LNCaP clone FGC (cell line): ENCODE data around the gene SLC25A29.

Source experiments
- DNase-seq: peaks from one replicate; pipeline ENCODE4 v3.0.0-alpha.2; 2011; ENCODE audit warnings: low read depth
- H3K4me3 ChIP-seq: 2 replicates; pipeline ENCODE4 v1.5.1; 2011; ENCODE audit warnings: mild to moderate bottlenecking, low read depth, low read length, control low read depth
- TF ChIP-seq, protein P1 (sequence below): IDR thresholded peaks from 2 replicates; pipeline ENCODE4 v1.5.1; 2012; ENCODE audit warnings: mild to moderate bottlenecking; ENCODE audit not compliant: control insufficient read depth, insufficient read depth; ENCODE audit errors: extremely low read depth

Gene SLC25A29

GRCh38 chr14:100281286-100282082 is 24.8 kb downstream of the SLC25A29 start:
- TF ChIP-seq, protein P1, sequence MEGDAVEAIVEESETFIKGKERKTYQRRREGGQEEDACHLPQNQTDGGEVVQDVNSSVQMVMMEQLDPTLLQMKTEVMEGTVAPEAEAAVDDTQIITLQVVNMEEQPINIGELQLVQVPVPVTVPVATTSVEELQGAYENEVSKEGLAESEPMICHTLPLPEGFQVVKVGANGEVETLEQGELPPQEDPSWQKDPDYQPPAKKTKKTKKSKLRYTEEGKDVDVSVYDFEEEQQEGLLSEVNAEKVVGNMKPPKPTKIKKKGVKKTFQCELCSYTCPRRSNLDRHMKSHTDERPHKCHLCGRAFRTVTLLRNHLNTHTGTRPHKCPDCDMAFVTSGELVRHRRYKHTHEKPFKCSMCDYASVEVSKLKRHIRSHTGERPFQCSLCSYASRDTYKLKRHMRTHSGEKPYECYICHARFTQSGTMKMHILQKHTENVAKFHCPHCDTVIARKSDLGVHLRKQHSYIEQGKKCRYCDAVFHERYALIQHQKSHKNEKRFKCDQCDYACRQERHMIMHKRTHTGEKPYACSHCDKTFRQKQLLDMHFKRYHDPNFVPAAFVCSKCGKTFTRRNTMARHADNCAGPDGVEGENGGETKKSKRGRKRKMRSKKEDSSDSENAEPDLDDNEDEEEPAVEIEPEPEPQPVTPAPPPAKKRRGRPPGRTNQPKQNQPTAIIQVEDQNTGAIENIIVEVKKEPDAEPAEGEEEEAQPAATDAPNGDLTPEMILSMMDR, result no peak
- DNase-seq, result no peak

DNA sequence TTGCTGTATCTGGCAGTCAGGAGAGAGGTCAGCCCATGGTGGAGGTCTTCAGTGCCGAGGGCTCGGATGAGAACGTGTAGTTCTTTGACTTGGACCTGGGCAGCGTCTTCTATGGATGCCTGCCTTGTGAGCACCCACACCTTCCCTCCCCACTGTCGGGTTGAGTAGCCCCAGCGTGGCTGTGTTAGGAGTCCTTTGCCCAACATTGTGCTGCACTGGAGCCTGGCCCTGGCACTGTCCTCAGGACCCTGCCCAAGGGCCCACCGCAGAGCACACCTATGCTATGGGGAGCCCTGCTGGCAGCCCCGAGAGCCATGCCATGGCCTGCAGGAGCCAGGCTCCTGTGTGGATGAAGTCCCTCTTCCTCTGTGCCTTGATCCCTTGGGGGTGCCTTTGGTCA is 26.7 kb downstream of the SLC25A29 start:
- no peak for DNase-seq
- TF ChIP-seq, protein P1, result no peak
- no peak overlapping the region for H3K4me3 ChIP-seq

More at GRCh38 chr14:100281286-100282082, 24.8 kb downstream of the SLC25A29 start:
- H3K4me3 ChIP-seq, result no peak overlapping the region

GRCh38 chr14:100279133-100279532 is 27.1 kb downstream of the SLC25A29 start:
- H3K4me3 ChIP-seq, result no peak overlapping the region
- TF ChIP-seq, protein P1, result no peak
- DNase-seq, result no peak

- no peak for DNase-seq
- no peak overlapping the region for H3K4me3 ChIP-seq
- TF ChIP-seq, protein P1, result 0 out of 2 replicates have a peak, but pooled peaks have one; percentile 8
These were observed 27.5 kb downstream of the SLC25A29 start for GRCh38 chr14:100278702-100279101.

DNA sequence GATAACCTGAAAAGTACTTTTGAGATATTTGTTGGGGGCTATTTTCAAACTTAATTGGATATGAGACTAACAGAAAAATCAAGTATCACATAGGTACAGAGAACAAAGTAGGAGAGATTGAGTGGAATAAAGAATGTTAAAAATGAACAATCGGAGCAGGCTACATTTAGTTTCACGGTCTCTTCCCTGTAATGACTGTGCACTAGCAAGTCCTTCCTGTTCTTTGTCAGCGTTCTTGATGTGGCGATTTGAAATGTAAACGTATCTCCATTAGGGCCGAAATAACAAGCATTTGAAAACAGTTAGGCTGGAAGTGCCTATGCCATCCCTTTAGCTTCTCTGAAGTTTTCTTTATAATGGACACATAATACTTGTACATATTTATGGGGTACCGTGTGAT is 31.0 kb downstream of the SLC25A29 start:
- DNase-seq, result no peak
- TF ChIP-seq, protein P1, result no peak
- no peak overlapping the region for H3K4me3 ChIP-seq

DNA sequence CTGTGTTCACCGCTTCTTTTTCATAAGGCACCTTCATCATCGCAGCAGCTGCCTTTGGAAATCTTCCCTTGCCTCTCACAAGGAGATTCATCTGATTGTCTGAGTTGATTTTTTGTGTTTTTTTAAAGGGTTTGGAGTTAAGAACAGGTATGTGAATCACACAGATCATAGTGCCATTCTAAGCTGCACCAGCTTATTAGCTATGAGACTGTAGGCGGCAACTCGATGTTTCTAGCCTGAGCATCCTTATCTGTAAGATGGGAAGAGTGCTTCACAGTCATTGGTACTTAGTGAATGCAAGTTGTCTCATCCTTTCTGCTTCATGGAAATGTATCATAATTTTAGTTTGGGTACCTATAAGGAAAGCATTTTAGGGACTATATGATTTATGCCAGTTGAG is 32.0 kb downstream of the SLC25A29 start:
- DNase-seq, result no peak
- no peak overlapping the region for H3K4me3 ChIP-seq
- TF ChIP-seq, protein P1, result no peak
